Right lobe of liver (tissue), 6 donors: ENCODE data around the gene ADGRB3. TPM values are rescaled to one million over a fixed set of nuclear protein-coding genes. Genes with fewer than 3 reads are reported as not detected.

ENCODE experiments used
- ATAC-seq, 4 donors: fragments of 200-7000 bp; cut with Tn5 transposase; one replicate each; pipeline ENCODE4 v1.9.1; 2020; ENCODE audit warnings: mild to moderate bottlenecking in 4 of 4, moderate library complexity in 4 of 4
- DNase-seq, 3 donors: peaks; one replicate each; pipeline ENCODE4 v3.0.0-alpha.2; 2020
- H3K27ac ChIP-seq, 3 donors: fragments of 200-600 bp; one replicate each; pipeline ENCODE4 v1.8.0; 2022
- H3K27me3 ChIP-seq, 2 donors: fragments of 200-600 bp; one replicate each; pipeline ENCODE4 v1.8.0; 2022
- H3K36me3 ChIP-seq, 4 donors: fragments of 200-600 bp; sonication (generic) in 1 of 4; one replicate each; pipeline versions ENCODE4 v1.5.1 to v1.8.0; 2017 to 2022; ENCODE audit warnings: control low read depth in 1 of 4
- H3K4me1 ChIP-seq, 4 donors: fragments of 200-600 bp; sonication (generic) in 1 of 4; one replicate each; pipeline versions ENCODE4 v1.5.1 to v1.8.0; 2017 to 2022; ENCODE audit warnings: control low read depth in 1 of 4
- H3K4me3 ChIP-seq, 3 donors: fragments of 200-600 bp; one replicate each; pipeline ENCODE4 v1.8.0; 2022
- H3K9me3 ChIP-seq, 4 donors: fragments of 200-600 bp; sonication (generic) in 1 of 4; one replicate each; pipeline versions ENCODE4 v1.5.1 to v1.8.0; 2017 to 2022; ENCODE audit warnings: control low read depth in 1 of 4
- POLR2A ChIP-seq: fragments of 450-650 bp; IDR thresholded peaks from one replicate; pipeline ENCODE4 v1.6.1; 2017; ENCODE audit warnings: antibody characterized with exemption, mild to moderate bottlenecking
- WGBS: methylation state at CpG from one replicate; pipeline ENCODE4 v1.1.6; 2018; ENCODE audit warnings: low coverage, low lambda C conversion rate; ENCODE audit not compliant: insufficient coverage; ENCODE audit errors: missing lambda C conversion rate; 5-methylcytosine and 5-hydroxymethylcytosine counted together
- intact Hi-C, 2 donors: fragments of 100-400 bp; cut with DNase I; formaldehyde crosslinking; loops; one replicate each; pipeline versions ENCODE4 v1.11.2 to v1.14.1; 2022
- total RNA-seq, 6 experiments: library from RNA; depleted of rRNA in 2 of 6; stranded (reverse); fragments of >200 nt in 2 of 6; fragmentation: NEBNext Ultra II Directional in 3 of 6; extraction: Animal tissue kit (Norgen Biotek cat#: 25700) in 3 of 6; gene quantifications; one replicate each; pipeline versions ENCODE4 v1.1.0 to v1.2.4, GENCODE V29; 2016 to 2023
- TF ChIP-seq, protein P1 (sequence below), 4 donors: fragments of 200-600 bp in 3 of 4; fragments of 450-650 bp in 1 of 4; IDR thresholded peaks; one replicate each; pipeline versions ENCODE4 v1.5.1 to v1.8.0; 2016 to 2022; ENCODE audit warnings: antibody characterized with exemption in 4 of 4, mild to moderate bottlenecking in 2 of 4
- donor health status: DM: no; HTN: yes; CAD: no.
- donor health status: DM: no; HTN: no; CAD: no.
- donor health status: DM: no; HTN: no; CAD: no.
- donor health status: DM: no; HTN: yes; CAD: no.
- donor health status: DM: no; HTN: yes; CAD: no.

The ADGRB3 gene
- total RNA-seq, 6 experiments from 2014 or later = 0.18 to 0.42 (median 0.24) TPM

DNA sequence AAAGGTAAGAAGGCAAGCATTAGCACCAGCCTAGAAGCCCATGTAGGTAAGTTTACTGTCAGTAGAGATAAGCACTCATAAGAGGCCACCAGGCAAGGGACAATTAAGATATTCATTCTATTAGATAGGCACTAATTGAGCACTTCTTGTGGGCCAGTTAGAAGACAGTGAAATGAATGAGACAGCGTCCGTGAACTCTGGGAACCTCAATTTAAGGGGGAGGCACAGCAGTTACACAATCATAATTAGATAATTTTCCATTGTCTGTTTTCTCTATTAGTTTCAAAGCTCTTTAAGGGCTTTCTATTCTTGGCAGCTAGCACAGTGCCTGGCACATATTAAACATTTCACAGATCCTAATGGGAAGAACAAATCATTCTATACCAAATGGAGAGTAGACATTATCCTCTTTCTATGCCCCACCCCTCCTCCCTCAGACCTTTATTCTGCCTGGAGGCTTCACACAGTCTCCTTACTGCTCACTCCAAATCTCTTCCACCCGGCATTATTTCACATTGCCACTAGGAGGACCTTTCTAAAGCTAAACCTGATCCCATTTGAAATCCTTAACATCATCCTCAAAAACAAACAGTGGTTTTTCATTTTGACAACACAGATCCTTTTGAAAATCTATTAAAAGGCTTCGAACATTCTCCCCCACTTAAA, 529.6 kb downstream of the ADGRB3 start:
- H3K4me3 ChIP-seq = no peak overlapping the region
- 32% methylated on average over 4 of the region's 4 CpGs for WGBS
- no peaks in the 10 kb centered on the region for H3K36me3 ChIP-seq
- no peaks in the 10 kb centered on the region for H3K4me1 ChIP-seq
- intact Hi-C loops = no loop called here
- H3K9me3 ChIP-seq = no peaks in the 10 kb centered on the region
- no peak for DNase-seq
- ATAC-seq = no peak
- no peak overlapping the region for H3K27ac ChIP-seq
- no peak for TF ChIP-seq POLR2A
- TF ChIP-seq, protein P1, sequence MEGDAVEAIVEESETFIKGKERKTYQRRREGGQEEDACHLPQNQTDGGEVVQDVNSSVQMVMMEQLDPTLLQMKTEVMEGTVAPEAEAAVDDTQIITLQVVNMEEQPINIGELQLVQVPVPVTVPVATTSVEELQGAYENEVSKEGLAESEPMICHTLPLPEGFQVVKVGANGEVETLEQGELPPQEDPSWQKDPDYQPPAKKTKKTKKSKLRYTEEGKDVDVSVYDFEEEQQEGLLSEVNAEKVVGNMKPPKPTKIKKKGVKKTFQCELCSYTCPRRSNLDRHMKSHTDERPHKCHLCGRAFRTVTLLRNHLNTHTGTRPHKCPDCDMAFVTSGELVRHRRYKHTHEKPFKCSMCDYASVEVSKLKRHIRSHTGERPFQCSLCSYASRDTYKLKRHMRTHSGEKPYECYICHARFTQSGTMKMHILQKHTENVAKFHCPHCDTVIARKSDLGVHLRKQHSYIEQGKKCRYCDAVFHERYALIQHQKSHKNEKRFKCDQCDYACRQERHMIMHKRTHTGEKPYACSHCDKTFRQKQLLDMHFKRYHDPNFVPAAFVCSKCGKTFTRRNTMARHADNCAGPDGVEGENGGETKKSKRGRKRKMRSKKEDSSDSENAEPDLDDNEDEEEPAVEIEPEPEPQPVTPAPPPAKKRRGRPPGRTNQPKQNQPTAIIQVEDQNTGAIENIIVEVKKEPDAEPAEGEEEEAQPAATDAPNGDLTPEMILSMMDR (IDR thresholded peaks at IDR 0.05) = no peak
- no peaks in the 10 kb centered on the region for H3K27me3 ChIP-seq

- H3K9me3 ChIP-seq = no peaks in the 10 kb centered on the region
- no peak overlapping the region for H3K4me3 ChIP-seq
- TF ChIP-seq POLR2A = no peak
- TF ChIP-seq, protein P1 (IDR thresholded peaks at IDR 0.05) = no peak
- intact Hi-C loops = no loop called here
- H3K4me1 ChIP-seq = no peaks in the 10 kb centered on the region
- no peak overlapping the region for H3K27ac ChIP-seq
- DNase-seq (no peak), ATAC-seq (no peak)
- H3K27me3 ChIP-seq = no peaks in the 10 kb centered on the region
- no peaks in the 10 kb centered on the region for H3K36me3 ChIP-seq
These were observed 544.6 kb downstream of the ADGRB3 start for GRCh38 chr6:69179681-69180080.

GRCh38 chr6:69180361-69181067, 545.4 kb downstream of the ADGRB3 start:
- H3K27me3 ChIP-seq = no peaks in the 10 kb centered on the region
- H3K36me3 ChIP-seq = no peaks in the 10 kb centered on the region
- no peaks in the 10 kb centered on the region for H3K9me3 ChIP-seq
- ATAC-seq (no peak), DNase-seq (no peak)
- H3K4me3 ChIP-seq = no peak overlapping the region
- no peak for TF ChIP-seq POLR2A
- TF ChIP-seq, protein P1 (IDR thresholded peaks at IDR 0.05) = no peak
- H3K27ac ChIP-seq = no peak overlapping the region
- WGBS = 30% methylated on average over 3 of the region's 7 CpGs
- intact Hi-C loops = no loop called here
- H3K4me1 ChIP-seq = no peaks in the 10 kb centered on the region

DNA sequence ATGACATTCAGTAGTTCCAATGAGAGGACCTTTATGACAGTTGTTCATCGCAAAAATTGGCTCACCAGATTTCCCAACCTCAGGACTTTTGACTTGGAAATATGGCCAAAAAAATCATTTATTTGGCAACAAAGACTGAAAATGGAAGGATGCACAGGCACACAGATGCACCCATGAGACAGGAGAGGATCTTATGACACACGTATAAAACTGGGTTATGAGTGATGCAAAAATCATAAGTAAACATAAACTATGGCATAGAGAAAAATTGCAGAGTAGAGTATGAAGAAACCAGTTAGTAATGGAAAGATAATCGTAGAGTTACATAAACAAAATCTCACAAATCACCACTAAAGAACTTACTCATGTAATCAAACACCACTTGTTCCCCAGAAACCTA, 546.9 kb downstream of the ADGRB3 start:
- Histone ChIP-seq H3K9me3 (no peaks in the 10 kb centered on the region), H3K4me1 (no peaks in the 10 kb centered on the region), H3K36me3 (no peaks in the 10 kb centered on the region), H3K27ac (no peak overlapping the region), H3K27me3 (no peaks in the 10 kb centered on the region), H3K4me3 (no peak overlapping the region)
- intact Hi-C loops = no loop called here
- no peak for TF ChIP-seq POLR2A
- TF ChIP-seq, protein P1 (IDR thresholded peaks at IDR 0.05) = no peak
- 58% methylated on average over 3 of the region's 3 CpGs for WGBS
- DNase-seq (no peak), ATAC-seq (no peak)
